ENCODE results near the gene SAMD8. TPM values are rescaled to one million over a fixed set of nuclear protein-coding genes. Genes with fewer than 3 reads are reported as not detected.
"Not testable (repeated sequence)": the region's sequence is repeated elsewhere in the genome, so short reads cannot be mapped to it uniquely, and the experiment has no call there.

Gene SAMD8
- total and polyA plus RNA-seq, 8 donors, result 12.9 to 22.4 (median 14.2) TPM

DNA sequence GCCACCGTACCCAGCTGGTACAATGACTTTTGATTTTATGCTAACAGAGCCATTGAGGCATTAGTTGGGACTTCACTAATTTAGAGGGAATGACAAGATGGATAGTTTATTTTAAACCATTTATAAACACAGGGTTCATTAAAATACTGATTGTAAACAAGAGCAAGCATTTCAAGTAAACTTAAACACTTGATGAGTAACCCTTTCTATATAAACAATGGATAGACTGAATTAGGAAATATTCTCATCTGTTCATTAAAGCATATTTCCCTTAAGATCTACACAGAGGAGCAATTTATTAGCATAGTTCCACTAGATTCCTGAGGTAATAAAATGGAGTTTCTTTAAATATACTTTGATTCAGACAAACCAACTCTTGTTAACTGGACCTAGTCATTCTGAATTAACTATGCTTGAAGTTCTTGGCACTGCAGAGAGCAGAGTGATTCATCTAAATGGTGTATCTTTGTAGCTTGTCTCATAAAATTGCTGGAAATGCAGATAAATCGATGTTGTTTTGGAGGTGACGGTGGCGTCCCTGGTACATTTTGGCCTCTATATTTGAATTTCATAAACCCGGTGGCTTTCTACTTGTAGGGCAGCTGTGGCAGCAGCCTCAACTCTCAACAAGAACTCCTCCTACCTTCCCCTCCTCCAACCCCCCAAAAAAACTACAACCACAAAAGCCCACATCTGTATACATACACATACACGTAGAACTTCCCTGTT is 83.7 kb downstream of the SAMD8 start:
- Histone ChIP-seq H3K27ac (no peak overlapping the region), H3K9me3 (no peaks in the 10 kb centered on the region), H3K4me3 (no peak overlapping the region), H3K36me3 (no peaks in the 10 kb centered on the region), H3K27me3 (no peaks in the 10 kb centered on the region), H3K4me1 (peaks cover 0 to 18% of the 10 kb centered on the region in 2 donors)
- TF ChIP-seq, protein P1, sequence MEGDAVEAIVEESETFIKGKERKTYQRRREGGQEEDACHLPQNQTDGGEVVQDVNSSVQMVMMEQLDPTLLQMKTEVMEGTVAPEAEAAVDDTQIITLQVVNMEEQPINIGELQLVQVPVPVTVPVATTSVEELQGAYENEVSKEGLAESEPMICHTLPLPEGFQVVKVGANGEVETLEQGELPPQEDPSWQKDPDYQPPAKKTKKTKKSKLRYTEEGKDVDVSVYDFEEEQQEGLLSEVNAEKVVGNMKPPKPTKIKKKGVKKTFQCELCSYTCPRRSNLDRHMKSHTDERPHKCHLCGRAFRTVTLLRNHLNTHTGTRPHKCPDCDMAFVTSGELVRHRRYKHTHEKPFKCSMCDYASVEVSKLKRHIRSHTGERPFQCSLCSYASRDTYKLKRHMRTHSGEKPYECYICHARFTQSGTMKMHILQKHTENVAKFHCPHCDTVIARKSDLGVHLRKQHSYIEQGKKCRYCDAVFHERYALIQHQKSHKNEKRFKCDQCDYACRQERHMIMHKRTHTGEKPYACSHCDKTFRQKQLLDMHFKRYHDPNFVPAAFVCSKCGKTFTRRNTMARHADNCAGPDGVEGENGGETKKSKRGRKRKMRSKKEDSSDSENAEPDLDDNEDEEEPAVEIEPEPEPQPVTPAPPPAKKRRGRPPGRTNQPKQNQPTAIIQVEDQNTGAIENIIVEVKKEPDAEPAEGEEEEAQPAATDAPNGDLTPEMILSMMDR (IDR thresholded peaks at IDR 0.05), result no peak
- ATAC-seq (no peak), DNase-seq (no peak)
- intact Hi-C loops (cut with DNase I), result no loop called here

DNA sequence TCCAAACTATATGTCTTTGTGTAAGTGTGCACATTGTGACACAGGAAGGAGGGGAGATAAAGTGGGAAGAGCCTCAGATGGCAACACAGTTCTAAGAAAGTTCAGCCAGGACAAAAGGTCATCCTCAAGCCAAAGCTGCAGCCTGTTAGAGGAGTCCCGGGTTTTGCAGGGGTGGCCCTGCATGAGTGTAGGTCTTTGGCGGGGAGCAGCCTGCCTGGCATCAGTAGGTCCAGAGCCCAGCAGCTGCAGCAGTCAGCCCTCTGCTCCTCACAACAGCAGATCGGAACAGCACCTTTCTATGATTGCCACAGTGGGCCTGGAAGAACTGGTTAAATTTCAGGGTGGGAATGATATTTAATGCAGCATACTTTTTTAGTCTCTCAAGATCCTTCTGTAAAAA is 85.6 kb downstream of the SAMD8 start:
- Histone ChIP-seq H3K4me3 (no peak overlapping the region), H3K27me3 (no peaks in the 10 kb centered on the region), H3K36me3 (no peaks in the 10 kb centered on the region), H3K4me1 (peaks cover 0 to 10% of the 10 kb centered on the region in 2 donors), H3K27ac (no peak overlapping the region), H3K9me3 (no peaks in the 10 kb centered on the region)
- no peak for DNase-seq
- intact Hi-C loops (cut with DNase I), result no loop called here
- TF ChIP-seq, protein P1 (IDR thresholded peaks at IDR 0.05), result no peak
- no peak for ATAC-seq

DNA sequence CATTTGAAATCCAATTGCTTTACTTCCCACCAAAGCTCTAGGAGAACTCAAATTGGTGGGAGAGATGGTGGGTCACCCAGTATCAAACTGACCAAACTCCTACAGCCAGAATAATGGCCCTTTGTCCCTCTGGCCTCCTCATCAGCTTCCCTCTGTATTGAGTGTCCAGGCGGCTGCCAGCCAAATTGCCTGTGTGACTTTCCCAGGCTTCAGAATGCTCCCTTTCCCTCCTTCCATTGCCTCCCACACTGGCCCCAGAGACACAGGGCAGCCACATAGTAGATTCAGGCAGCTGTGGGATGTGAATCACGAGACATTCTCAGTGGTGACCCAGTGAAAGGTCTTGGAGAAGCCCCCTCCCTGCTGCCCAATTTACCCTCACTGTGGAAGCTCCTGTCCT is 86.5 kb downstream of the SAMD8 start:
- peaks cover 0 to 5% of the 10 kb centered on the region in 2 donors for H3K4me1 ChIP-seq
- H3K9me3 ChIP-seq, result no peaks in the 10 kb centered on the region
- H3K27ac ChIP-seq, result no peak overlapping the region
- H3K4me3 ChIP-seq, result no peak overlapping the region
- H3K27me3 ChIP-seq, result no peaks in the 10 kb centered on the region
- DNase-seq, result no peak
- TF ChIP-seq, protein P1 (IDR thresholded peaks at IDR 0.05), result no peak
- intact Hi-C loops (cut with DNase I), result no loop called here
- no peaks in the 10 kb centered on the region for H3K36me3 ChIP-seq
- ATAC-seq, result no peak

DNA sequence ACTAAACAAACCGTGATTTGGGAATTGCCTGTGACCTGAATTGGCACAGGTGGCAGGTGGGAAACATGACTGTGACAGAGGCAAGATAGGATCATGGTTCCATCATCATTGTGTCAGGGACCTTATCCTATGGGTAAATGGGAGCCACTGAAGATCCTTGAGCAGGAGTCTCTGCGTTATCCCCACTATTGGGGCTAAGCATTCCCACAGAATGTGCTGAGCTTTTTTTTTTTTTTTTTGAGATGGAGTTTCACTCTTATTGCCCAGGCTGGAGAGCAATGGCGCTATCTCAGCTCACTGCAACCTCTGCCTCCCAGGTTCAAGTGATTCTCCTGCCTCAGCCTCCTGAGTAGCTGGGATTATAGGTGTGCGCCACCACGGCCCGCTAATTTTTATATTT is 88.5 kb downstream of the SAMD8 start:
- H3K4me3 ChIP-seq; H3K9me3 ChIP-seq; H3K27ac ChIP-seq; ATAC-seq; H3K4me1 ChIP-seq; H3K36me3 ChIP-seq; H3K27me3 ChIP-seq; DNase-seq; intact Hi-C loops (cut with DNase I): not testable (repeated sequence)

DNA sequence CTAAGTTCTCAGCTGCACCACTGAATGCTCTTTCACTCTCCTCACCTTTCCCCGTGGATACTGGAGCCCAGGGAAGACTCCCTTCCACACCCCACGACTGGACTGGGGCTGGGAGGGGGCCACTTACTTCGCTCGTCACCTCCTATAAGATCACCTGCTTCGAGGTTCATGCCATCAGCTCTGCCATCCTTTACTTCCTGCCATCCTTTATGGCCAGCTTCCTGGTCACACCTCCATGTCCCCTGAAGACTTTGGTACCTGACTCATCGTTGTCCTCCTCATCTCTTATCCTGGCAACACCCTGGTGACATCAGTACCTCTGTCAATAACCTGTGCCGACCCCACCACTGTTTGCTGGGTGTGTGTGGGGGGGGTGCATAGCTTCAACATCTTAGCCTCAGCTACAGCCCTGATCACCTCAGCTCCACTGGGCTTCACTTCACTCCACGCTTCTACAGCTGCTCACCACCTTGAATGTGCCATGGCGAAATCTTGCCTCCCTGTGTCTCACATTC is 90.4 kb downstream of the SAMD8 start:
- no peak for ATAC-seq
- intact Hi-C loops (cut with DNase I), result no loop called here
- no peak overlapping the region for H3K4me3 ChIP-seq
- H3K27ac ChIP-seq, result no peak overlapping the region
- no peaks in the 10 kb centered on the region for H3K9me3 ChIP-seq
- no peaks in the 10 kb centered on the region for H3K36me3 ChIP-seq
- TF ChIP-seq, protein P1 (IDR thresholded peaks at IDR 0.05), result no peak
- no peak for DNase-seq
- peaks cover 0 to 6% of the 10 kb centered on the region in 2 donors for H3K4me1 ChIP-seq
- no peaks in the 10 kb centered on the region for H3K27me3 ChIP-seq

All from left lung (tissue), 10 donors.